Smooth muscle cell of the brain vasculature (primary cell): ENCODE results near the gene NEU3.

Source experiments
- DNase-seq: peaks from one replicate; pipeline ENCODE4 v3.0.0-alpha.2; 2012; ENCODE audit warnings: low read depth, low spot score

The NEU3 gene

DNA sequence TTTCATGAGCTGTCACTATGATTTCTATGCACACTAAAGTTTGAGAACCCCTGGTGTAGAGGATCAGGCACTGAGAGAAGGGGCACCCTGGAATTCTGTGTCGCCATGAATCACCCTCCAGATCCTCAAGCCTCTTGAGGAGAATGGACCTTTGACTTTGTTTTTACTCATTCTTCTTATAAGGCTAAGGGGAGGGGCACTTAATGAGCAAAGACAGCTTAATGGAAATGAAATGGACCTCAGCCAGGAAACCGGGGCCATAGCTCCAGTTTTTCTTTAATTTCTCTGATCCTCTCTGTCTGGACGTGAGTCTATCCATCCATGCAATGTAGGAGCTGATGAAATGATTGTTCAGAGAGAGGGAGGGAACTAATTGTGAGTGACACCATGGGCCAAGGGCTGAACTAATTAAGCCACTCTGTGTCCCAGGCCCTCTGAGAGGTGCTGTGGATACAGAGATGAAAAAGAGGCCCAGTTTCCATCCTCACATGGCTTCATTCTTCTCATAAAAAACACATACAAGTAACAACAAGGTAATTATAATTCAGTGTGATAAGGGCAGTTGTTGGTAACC is 75.1 kb downstream of the NEU3 start:
- DNase-seq = no peak

DNA sequence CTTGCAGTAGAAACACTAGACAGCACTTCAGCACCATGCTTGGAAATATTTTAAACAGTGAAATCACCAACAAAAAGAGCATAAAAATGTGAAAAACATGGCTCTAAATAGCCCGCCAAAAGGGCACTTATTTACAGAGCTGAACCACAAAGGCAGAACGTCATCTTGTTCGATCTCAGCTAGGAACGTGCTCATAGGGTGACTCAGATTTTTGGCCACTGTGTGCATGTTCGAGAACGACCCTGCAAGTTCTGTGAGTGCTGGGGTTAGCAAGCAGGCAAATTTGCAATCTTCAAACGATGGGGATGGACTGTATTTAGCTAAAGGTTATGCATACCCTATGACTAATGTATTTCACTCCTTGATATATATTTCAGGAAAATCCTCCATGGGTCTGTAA is 77.3 kb downstream of the NEU3 start:
- DNase-seq = no peak
